GM19035 (cell line): ENCODE results near the gene BLVRA.
A peak's percentile ranks its signal among the peaks of the same experiment; 100 is the strongest.
"Not testable (repeated sequence)": the region's sequence is repeated elsewhere in the genome, so short reads cannot be mapped to it uniquely, and the experiment has no call there.

Experiments
- ATAC-seq: cut with Tn5 transposase; IDR thresholded peaks from one replicate; pipeline ENCODE4 v1.9.1; 2021; ENCODE audit not compliant: unreplicated experiment

Gene BLVRA

DNA sequence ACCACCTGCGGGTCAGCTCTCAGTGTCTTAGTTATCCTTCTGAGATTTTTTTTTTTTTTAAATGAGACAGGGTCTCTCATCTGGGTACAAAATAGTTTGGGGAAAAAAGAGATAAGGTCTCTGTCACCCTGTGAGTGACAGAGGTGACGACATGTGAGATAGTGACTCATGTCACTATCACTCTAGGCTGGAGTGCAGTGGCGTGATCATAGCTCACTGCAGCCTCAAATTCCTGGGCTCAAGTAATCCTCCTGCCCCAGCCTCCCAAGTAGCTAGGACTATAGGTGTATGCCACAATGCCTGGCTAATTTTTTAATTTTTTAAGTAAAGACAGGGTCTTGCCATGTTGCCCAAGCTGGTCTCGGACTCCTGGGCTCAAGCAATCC, 10.4 kb downstream of the BLVRA start:
- no peak for ATAC-seq

GRCh38 chr7:43769281-43769680, 10.8 kb downstream of the BLVRA start:
- no peak for ATAC-seq

- ATAC-seq: no peak
Measured at GRCh38 chr7:43769791-43770465, 11.4 kb downstream of the BLVRA start.

- no peak for ATAC-seq
Measured at GRCh38 chr7:43771128-43771527, 12.6 kb downstream of the BLVRA start.

GRCh38 chr7:43771573-43771972, 13.1 kb downstream of the BLVRA start:
- no peak for ATAC-seq

DNA sequence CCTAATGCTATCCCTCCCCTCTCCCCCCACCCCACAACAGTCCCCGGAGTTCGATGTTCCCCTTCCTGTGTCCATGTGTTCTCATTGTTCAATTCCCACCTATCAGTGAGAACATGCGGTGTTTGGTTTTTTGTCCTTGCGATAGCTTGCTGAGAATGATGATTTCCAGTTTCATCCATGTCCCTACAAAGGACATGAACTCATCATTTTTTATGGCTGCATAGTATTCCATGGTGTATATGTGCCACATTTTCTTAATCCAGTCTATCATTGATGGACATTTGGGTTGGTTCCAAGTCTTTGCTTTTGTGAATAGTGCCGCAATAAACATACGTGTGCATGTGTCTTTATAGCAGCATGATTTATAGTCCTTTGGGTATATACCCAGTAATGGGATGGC, 14.8 kb downstream of the BLVRA start:
- not testable (repeated sequence) for ATAC-seq

GRCh38 chr7:43775255-43775654, 16.8 kb downstream of the BLVRA start:
- ATAC-seq: not testable (repeated sequence)

GRCh38 chr7:43778293-43779044, 20.0 kb downstream of the BLVRA start:
- not testable (repeated sequence) for ATAC-seq

- ATAC-seq: no peak
Measured at GRCh38 chr7:43779045-43779812, 20.7 kb downstream of the BLVRA start.

DNA sequence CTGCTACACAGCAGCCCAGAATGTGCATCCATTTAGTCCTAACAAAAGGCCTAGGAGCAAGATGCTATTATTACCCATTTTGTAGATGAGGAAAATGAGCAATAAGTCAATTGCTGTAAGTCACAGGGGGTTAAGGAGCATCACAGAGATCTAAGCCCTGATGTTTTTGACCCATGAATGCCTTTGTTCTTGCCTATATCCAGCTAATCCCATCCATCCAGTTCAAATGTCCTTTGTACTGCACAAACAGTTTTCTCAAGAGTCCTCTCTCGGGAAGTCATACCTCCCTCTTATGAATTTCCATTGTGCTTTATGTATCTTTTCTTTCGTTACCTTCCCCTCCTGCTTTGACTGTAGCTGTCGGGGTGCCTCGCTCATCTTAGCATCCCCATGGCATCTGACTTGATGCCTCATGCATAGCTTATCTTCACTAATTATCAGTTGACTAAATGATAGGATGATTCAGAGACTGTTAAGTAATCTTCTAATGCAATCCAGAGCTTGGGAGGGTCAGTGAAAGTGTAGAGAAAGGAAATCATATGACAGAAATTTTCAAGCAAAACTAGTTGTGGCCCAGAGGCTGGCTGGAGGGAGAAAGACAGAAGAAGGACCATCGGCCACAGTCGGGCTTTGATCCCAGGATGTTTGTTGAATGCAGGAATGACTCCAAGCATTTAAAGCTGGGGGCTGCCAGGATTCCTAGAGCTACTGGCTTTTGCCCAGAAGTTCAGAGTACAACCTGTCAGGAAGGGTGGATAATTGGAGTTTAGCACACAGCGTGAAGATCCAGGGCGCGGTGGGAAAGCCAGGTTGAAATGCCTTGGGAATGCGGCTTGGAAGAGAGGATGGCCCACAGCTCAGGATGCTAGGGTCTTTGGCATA, 23.5 kb downstream of the BLVRA start:
- no peak for ATAC-seq

DNA sequence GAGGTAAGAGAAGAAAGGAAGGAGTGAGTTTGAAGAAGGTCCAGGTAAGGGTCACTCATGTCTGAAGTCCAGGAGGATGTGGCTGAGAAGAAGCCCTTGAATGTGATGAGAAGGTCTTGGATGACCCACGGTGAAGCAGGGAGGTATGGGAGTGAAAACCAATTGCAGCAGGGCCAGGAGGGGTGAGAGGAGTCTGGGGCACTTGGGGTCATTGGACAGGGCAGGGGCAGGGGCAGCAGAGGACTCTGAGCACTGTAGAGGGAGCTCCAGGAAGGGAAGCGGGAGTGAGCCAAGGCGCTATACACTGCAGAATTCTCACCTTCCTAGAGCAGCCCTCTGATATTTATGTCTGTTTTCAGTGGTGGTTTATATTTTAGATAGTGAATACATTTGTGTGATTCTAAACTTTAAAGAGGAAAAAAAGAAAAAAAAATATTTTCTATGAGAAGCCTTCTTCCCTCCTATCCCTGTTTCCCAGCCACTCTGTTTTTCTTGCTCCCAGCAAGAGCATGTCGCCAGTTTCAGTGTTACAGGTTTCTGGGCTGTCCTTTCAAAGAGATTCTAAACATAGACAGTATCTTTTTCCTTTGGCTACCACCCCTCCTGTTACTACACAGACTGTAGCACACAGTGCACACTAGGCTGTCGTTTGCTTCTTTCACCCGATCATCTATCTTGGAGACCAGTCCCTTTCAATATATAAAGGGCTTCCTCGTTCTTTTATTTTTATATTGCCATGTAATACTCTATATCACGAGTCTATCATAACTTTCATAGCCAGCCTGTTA, 24.5 kb downstream of the BLVRA start:
- no peak for ATAC-seq

GRCh38 chr7:43784030-43784584, 25.6 kb downstream of the BLVRA start:
- peak; percentile 34 for ATAC-seq

DNA sequence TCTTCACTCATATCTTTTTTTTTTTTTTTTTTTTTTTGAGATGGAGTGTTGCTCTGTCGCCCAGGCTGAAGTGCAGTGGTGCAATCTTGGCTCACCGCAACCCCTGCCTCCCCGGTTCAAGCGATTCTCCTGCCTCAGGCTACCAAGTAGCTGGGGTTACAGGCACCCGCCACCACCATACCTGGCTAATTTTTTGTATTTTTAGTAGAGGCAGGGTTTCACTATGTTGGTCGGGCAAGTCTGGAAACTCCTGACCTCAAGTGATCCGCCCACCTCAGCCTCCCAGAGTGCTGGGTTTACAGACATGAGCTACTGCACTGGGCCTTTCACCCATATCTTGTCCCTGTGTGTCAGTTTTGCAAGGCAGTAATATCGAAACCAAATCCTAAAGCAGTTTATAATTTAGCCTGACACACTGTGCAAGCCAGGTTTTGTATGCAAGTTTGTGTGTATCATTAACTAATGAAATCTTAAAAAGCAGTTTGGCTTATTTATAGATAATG, 26.2 kb downstream of the BLVRA start:
- ATAC-seq: peak; percentile 86

DNA sequence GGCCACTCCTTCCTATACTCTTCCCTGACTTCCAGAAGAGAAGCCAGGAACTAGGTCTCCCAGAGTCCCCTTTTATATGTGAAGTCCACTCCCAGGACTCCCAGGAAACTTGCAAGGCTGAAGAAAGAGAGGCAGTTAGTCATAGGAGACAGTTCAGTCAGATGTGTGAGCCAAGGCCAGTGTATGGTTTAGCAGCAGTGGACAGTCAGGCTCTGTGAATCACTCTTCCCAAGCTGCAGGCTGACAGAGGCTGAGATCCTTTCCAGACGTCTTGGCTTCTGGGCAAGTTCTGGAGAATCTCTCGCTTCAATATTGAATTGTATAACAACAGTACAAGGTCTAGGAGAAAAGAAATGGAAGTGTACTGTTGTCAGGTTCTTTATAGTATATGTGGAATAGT, 26.9 kb downstream of the BLVRA start:
- no peak for ATAC-seq

- ATAC-seq: no peak
Measured at GRCh38 chr7:43787771-43788170, 29.3 kb downstream of the BLVRA start.

- ATAC-seq: no peak
Measured at GRCh38 chr7:43790006-43790405, 31.5 kb downstream of the BLVRA start.

- ATAC-seq: no peak
Measured at GRCh38 chr7:43790834-43791233, 32.4 kb downstream of the BLVRA start.

- ATAC-seq: no peak
Measured at GRCh38 chr7:43791665-43792064, 33.2 kb downstream of the BLVRA start.

- ATAC-seq: no peak
Measured at GRCh38 chr7:43792471-43793150, 34.1 kb downstream of the BLVRA start.
